Neural progenitor cell (in vitro differentiated cells): ENCODE results near the gene SEC23B. TPM values are rescaled to one million over a fixed set of nuclear protein-coding genes. Genes with fewer than 3 reads are reported as not detected.
"Not testable (repeated sequence)": the region's sequence is repeated elsewhere in the genome, so short reads cannot be mapped to it uniquely, and the experiment has no call there.

Experiments used
- DNase-seq: peaks from one replicate; pipeline ENCODE4 v3.0.0-alpha.2; 2016; ENCODE audit warnings: low spot score
- H2AFZ ChIP-seq: fragments of 200-600 bp; sonication (generic); replicated peaks from 2 replicates; pipeline ENCODE4 v1.6.1; 2016; ENCODE audit warnings: antibody characterized with exemption
- H3F3A ChIP-seq: fragments of 200-600 bp; sonication (generic); 2 replicates; pipeline ENCODE4 v1.6.1; 2016; ENCODE audit warnings: antibody characterized with exemption, low read depth
- H3K27ac ChIP-seq: fragments of 200-600 bp; sonication (generic); 2 replicates; pipeline ENCODE4 v1.5.1; 2016; ENCODE audit warnings: mild to moderate bottlenecking
- H3K27me3 ChIP-seq: fragments of 200-600 bp; sonication (generic); 2 replicates; pipeline ENCODE4 v1.6.1; 2016; ENCODE audit warnings: mild to moderate bottlenecking, moderate library complexity
- H3K36me3 ChIP-seq: fragments of 200-600 bp; sonication (generic); 2 replicates; pipeline ENCODE4 v1.5.1; 2016
- H3K4me1 ChIP-seq: fragments of 200-600 bp; sonication (generic); 2 replicates; pipeline ENCODE4 v1.6.1; 2016; ENCODE audit warnings: mixed run types
- H3K4me2 ChIP-seq: fragments of 200-600 bp; sonication (generic); 2 replicates; pipeline ENCODE4 v1.6.1; 2016
- H3K4me3 ChIP-seq: fragments of 200-600 bp; sonication (generic); 2 replicates; pipeline ENCODE4 v1.5.1; 2016
- H3K79me2 ChIP-seq: fragments of 200-600 bp; sonication (generic); 2 replicates; pipeline ENCODE4 v1.6.1; 2016; ENCODE audit warnings: low read depth
- H3K9ac ChIP-seq: fragments of 200-600 bp; sonication (generic); 2 replicates; pipeline ENCODE4 v1.6.1; 2016
- H3K9me3 ChIP-seq: fragments of 200-600 bp; sonication (generic); 2 replicates; pipeline ENCODE4 v1.5.1; 2016; ENCODE audit warnings: low read depth
- H4K20me1 ChIP-seq: fragments of 200-600 bp; sonication (generic); 2 replicates; pipeline ENCODE4 v1.6.1; 2016; ENCODE audit warnings: low read depth
- H3K27ac Mint-ChIP-seq: 3 replicates; pipeline ENCODE4 v1.8.0; 2021; ENCODE audit warnings: mixed read lengths
- H3K27me3 Mint-ChIP-seq: 2 replicates; pipeline ENCODE4 v1.8.0; 2022; ENCODE audit warnings: low read depth, mild to moderate bottlenecking, inconsistent platforms, moderate library complexity, mixed read lengths; ENCODE audit not compliant: insufficient read depth
- H3K36me3 Mint-ChIP-seq: 3 replicates; pipeline ENCODE4 v1.8.0; 2021; ENCODE audit warnings: mixed read lengths
- H3K4me1 Mint-ChIP-seq: 3 replicates; pipeline ENCODE4 v1.8.0; 2021; ENCODE audit warnings: mixed read lengths
- H3K4me3 Mint-ChIP-seq: 3 replicates; pipeline ENCODE4 v1.8.0; 2021; ENCODE audit warnings: mild to moderate bottlenecking, moderate library complexity, mixed read lengths
- H3K9me3 Mint-ChIP-seq: 3 replicates; pipeline ENCODE4 v1.8.0; 2020; ENCODE audit warnings: mixed read lengths
- EZH2 ChIP-seq: fragments of 200-600 bp; sonication (generic); IDR thresholded peaks from 2 replicates; pipeline ENCODE4 v1.6.1; 2017; ENCODE audit warnings: antibody characterized with exemption, mild to moderate bottlenecking, moderate library complexity
- EZH2phosphoT487 ChIP-seq: fragments of 200-600 bp; sonication (generic); IDR thresholded peaks from 2 replicates; pipeline ENCODE4 v1.6.1; 2017; ENCODE audit warnings: antibody characterized with exemption
- total RNA-seq: library from RNA; depleted of rRNA; stranded (reverse); fragments of >200 nt; gene quantifications from 2 replicates; pipeline ENCODE4 v1.2.3, GENCODE V29; 2015; ENCODE audit warnings: low replicate concordance
- TF ChIP-seq, protein P1 (sequence below): fragments of 200-600 bp; sonication (generic); IDR thresholded peaks from 2 replicates; pipeline ENCODE4 v1.5.1; 2017; ENCODE audit warnings: antibody characterized with exemption, mild to moderate bottlenecking

SEC23B gene
- total RNA-seq, 1 donor from 2014 or later: 57.2 TPM

DNA sequence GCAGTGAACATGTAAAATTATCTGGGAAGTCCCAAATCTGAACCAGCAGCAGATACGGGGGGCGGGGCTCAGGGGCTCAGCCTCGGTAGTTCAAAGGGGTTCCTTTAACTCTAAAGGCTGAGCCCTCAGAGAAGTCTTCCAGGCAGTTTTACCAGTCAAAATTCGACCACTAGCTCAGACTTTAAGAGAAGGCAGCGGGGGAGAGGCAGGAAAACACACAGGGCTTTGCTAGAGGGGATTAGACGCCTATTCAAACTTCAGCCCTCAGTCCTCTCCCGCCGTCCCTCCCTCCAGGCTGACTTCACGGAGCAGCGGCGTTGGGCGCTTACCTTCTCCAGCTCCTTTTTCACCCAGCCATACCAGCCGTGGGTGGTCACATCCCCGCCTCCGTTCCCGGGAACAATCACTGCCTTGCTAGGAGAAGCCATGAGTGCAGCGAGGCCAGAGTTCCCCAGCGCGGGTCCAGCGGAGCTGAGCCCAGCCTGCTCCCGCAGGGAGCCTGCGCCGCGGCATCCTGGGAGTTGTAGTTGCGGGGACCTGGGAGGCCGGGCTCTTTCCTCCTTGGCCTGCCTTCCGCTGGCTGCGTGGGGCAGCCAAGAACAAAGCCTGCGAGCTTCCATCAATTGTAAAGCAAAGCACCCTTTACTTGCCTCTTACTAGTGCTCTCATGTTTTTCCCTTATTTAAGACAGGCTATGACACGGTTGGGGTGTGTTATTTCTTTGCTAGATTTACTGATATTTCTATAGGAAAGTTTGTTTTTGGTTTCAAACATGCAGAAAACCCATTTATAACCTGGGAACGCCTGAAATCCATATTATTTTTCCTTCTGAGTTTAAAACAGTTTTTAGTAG lies 10.8 kb upstream of the SEC23B start, which contains the start of gene RBBP9:
Gene RBBP9, minus strand, starts transcription at position 486 of the 853 bp plus-strand sequence. Its CDS starts 58 bp downstream, at position 428.
- H3K9me3 Mint-ChIP-seq: peaks cover 2% of the 10 kb centered on the region
- Histone ChIP-seq H2AFZ (peak within 1 kb of the TSS; percentile 79), H4K20me1 (no peaks in the 10 kb centered on the region), H3K9me3 (no peaks in the 10 kb centered on the region), H3K36me3 (no peaks in the 10 kb centered on the region), H3K27me3 (no peaks in the 10 kb centered on the region), H3K4me3 (peak within 1 kb of the TSS; percentile 70), H3K27ac (peak within 1 kb of the TSS; percentile 71), H3F3A (peaks cover 22% of the 10 kb centered on the region), H3K4me2 (peak within 1 kb of the TSS; percentile 85), H3K79me2 (peaks cover 8% of the 10 kb centered on the region), H3K9ac (peak within 1 kb of the TSS; percentile 35), H3K4me1 (peaks cover 12% of the 10 kb centered on the region)
- DNase-seq: peak; percentile 96
- H3K27ac Mint-ChIP-seq: peak within 1 kb of the TSS; percentile 92
- peak within 1 kb of the TSS; percentile 95 for H3K4me3 Mint-ChIP-seq
- peaks cover 12% of the 10 kb centered on the region for H3K4me1 Mint-ChIP-seq
- H3K27me3 Mint-ChIP-seq: no peaks in the 10 kb centered on the region
- H3K36me3 Mint-ChIP-seq: peaks cover 8% of the 10 kb centered on the region
- TF ChIP-seq EZH2phosphoT487: no peak
- TF ChIP-seq EZH2: no peak
- TF ChIP-seq, protein P1, sequence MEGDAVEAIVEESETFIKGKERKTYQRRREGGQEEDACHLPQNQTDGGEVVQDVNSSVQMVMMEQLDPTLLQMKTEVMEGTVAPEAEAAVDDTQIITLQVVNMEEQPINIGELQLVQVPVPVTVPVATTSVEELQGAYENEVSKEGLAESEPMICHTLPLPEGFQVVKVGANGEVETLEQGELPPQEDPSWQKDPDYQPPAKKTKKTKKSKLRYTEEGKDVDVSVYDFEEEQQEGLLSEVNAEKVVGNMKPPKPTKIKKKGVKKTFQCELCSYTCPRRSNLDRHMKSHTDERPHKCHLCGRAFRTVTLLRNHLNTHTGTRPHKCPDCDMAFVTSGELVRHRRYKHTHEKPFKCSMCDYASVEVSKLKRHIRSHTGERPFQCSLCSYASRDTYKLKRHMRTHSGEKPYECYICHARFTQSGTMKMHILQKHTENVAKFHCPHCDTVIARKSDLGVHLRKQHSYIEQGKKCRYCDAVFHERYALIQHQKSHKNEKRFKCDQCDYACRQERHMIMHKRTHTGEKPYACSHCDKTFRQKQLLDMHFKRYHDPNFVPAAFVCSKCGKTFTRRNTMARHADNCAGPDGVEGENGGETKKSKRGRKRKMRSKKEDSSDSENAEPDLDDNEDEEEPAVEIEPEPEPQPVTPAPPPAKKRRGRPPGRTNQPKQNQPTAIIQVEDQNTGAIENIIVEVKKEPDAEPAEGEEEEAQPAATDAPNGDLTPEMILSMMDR: no peak

DNA sequence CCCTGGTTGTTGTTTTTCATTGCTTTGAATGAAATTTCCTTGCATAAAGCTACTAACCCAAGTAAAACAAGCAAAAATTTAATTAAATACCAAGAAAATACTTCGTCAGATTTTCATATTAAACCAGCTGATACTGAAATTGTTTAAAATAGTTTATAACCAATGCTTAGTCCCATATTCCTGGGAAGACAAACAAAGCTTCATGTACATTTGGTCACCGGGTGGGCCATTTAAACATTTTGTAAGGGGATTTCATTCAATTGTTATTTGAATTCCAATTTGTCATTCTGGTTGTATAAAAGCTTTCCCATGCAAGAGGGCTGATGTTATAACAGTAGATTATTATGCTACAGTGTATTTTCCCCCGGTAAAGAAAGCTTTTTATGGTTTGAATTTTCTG lies 10.1 kb upstream of the SEC23B start:
- Histone ChIP-seq H3K4me2 (peak overlapping the region; percentile 85), H3K36me3 (no peaks in the 10 kb centered on the region), H3K4me1 (peaks cover 12% of the 10 kb centered on the region), H3K27me3 (no peaks in the 10 kb centered on the region), H3K9ac (no peak overlapping the region), H3K4me3 (peak overlapping the region; percentile 70), H2AFZ (peak overlapping the region; percentile 44), H3K27ac (no peak overlapping the region), H3F3A (peaks cover 22% of the 10 kb centered on the region), H4K20me1 (no peaks in the 10 kb centered on the region), H3K9me3 (no peaks in the 10 kb centered on the region), H3K79me2 (peaks cover 8% of the 10 kb centered on the region)
- H3K4me3 Mint-ChIP-seq: peak overlapping the region; percentile 95
- DNase-seq: no peak
- peaks cover 12% of the 10 kb centered on the region for H3K4me1 Mint-ChIP-seq
- TF ChIP-seq EZH2phosphoT487: no peak
- TF ChIP-seq, protein P1: no peak
- TF ChIP-seq EZH2: no peak
- H3K36me3 Mint-ChIP-seq: peaks cover 6% of the 10 kb centered on the region
- H3K9me3 Mint-ChIP-seq: peaks cover 2% of the 10 kb centered on the region
- H3K27me3 Mint-ChIP-seq: no peaks in the 10 kb centered on the region
- H3K27ac Mint-ChIP-seq: peak overlapping the region; percentile 92

DNA sequence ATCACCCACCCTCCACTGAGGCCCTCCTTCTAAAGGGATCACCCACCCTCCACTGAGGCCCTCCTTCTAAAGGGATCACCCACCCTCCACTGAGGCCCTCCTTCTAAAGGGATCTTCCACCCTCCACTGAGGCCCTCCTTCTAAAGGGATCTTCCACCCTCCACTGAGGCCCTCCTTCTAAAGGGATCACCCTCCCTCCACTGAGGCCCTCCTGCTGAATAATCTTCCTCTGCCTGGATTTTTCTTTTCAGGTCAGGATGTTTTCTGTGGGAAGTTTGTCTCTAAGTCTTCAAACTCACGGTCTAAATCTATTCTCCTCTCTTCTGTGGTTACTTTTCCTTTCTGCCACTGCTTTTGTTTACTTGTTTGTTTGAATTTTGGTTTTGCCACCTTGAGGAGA lies 6.1 kb upstream of the SEC23B start:
- not testable (repeated sequence) for H3K4me3 Mint-ChIP-seq, H3K4me2 ChIP-seq, H3K27me3 Mint-ChIP-seq, H3K9me3 Mint-ChIP-seq, H3K36me3 ChIP-seq, H3K27me3 ChIP-seq, H3K9ac ChIP-seq, H3K36me3 Mint-ChIP-seq, H4K20me1 ChIP-seq, H3K4me1 ChIP-seq, H3K4me1 Mint-ChIP-seq, H3K27ac Mint-ChIP-seq, H3K4me3 ChIP-seq, DNase-seq, H3K79me2 ChIP-seq, H3K27ac ChIP-seq, H3K9me3 ChIP-seq
- H3F3A ChIP-seq: peaks cover 12% of the 10 kb centered on the region
- H2AFZ ChIP-seq: peak overlapping the region; percentile 45
